HL-60 (cell line): ENCODE results near the gene CFAP157.

Experiments
- CTCF ChIP-seq: IDR thresholded peaks from one replicate; pipeline ENCODE4 v1.5.1; 2011; ENCODE audit warnings: low read length, control low read depth, inconsistent platforms; ENCODE audit not compliant: insufficient read depth
- POLR2AphosphoS5 ChIP-seq: IDR thresholded peaks from 2 replicates; pipeline ENCODE4 v1.6.1; 2012; ENCODE audit warnings: low read depth

- no peak for TF ChIP-seq POLR2AphosphoS5
- no peak for TF ChIP-seq CTCF
Measured at GRCh38 chr9:127723013-127723412, 16.2 kb downstream of the CFAP157 start.
